DND-41 (cell line): Measurements from ENCODE around the gene TUBA1B.

ENCODE experiments used
- ATAC-seq: fragments of 200-7000 bp; cut with Tn5 transposase; 3 replicates; pipeline ENCODE4 v1.9.1; 2021; ENCODE audit warnings: low read depth; ENCODE audit not compliant: insufficient read depth
- DNase-seq: peaks from one replicate; pipeline ENCODE4 v3.0.0-alpha.2; 2020
- H2AFZ ChIP-seq: 2 replicates; pipeline ENCODE4 v1.6.0; 2012; ENCODE audit warnings: low read depth, low read length
- H3K27ac ChIP-seq: 2 replicates; pipeline ENCODE4 v1.5.1; 2012; ENCODE audit warnings: low read length, inconsistent platforms
- H3K27me3 ChIP-seq: fragments of 200-600 bp; sonication (generic); 2 replicates; pipeline ENCODE4 v1.6.0; 2012; ENCODE audit warnings: low read length, mild to moderate bottlenecking, inconsistent platforms; ENCODE audit not compliant: insufficient read depth, poor library complexity
- H3K36me3 ChIP-seq: 2 replicates; pipeline ENCODE4 v1.5.1; 2012; ENCODE audit warnings: low read length, inconsistent platforms; ENCODE audit not compliant: insufficient read depth
- H3K4me1 ChIP-seq: 2 replicates; pipeline ENCODE4 v1.5.1; 2012; ENCODE audit warnings: mild to moderate bottlenecking, low read length; ENCODE audit not compliant: insufficient read depth
- H3K4me2 ChIP-seq: 2 replicates; pipeline ENCODE4 v1.6.0; 2012; ENCODE audit warnings: mild to moderate bottlenecking, moderate library complexity, low read length, inconsistent platforms; ENCODE audit not compliant: insufficient read depth
- H3K4me3 ChIP-seq, 2 experiments: fragments of 200-600 bp in 1 of 2; shearing (Covaris generic) in 1 of 2; 2 replicates each; pipeline ENCODE4 v1.5.1; 2012 to 2016; ENCODE audit warnings: inconsistent platforms in 2 of 2, low read length in 2 of 2, mild to moderate bottlenecking in 2 of 2, low read depth in 1 of 2, moderate library complexity in 1 of 2
- H3K79me2 ChIP-seq: 2 replicates; pipeline ENCODE4 v1.6.0; 2012; ENCODE audit warnings: low read length, inconsistent platforms; ENCODE audit not compliant: insufficient read depth
- H3K9ac ChIP-seq: 2 replicates; pipeline ENCODE4 v1.6.0; 2012; ENCODE audit warnings: low read depth, mild to moderate bottlenecking, inconsistent platforms, low read length, moderate library complexity
- H3K9me3 ChIP-seq: 2 replicates; pipeline ENCODE4 v1.5.1; 2012; ENCODE audit warnings: low read length, moderate library complexity, mild to moderate bottlenecking, inconsistent platforms; ENCODE audit not compliant: insufficient read depth, severe bottlenecking
- H4K20me1 ChIP-seq: 2 replicates; pipeline ENCODE4 v1.6.0; 2012; ENCODE audit warnings: low read length; ENCODE audit not compliant: insufficient read depth
- CTCF ChIP-seq: IDR thresholded peaks from 2 replicates; pipeline ENCODE4 v1.5.1; 2012; ENCODE audit warnings: borderline replicate concordance, low read length, moderate library complexity, mild to moderate bottlenecking; ENCODE audit not compliant: poor library complexity, severe bottlenecking; ENCODE audit errors: extremely low read depth
- EZH2 ChIP-seq: IDR thresholded peaks from 3 replicates; pipeline ENCODE4 v1.6.1; 2012; ENCODE audit warnings: borderline replicate concordance, low read depth, mild to moderate bottlenecking, moderate library complexity, low read length, inconsistent platforms; ENCODE audit not compliant: severe bottlenecking

TUBA1B gene

GRCh38 chr12:49098035-49098451, 33.2 kb downstream of the TUBA1B start:
- Histone ChIP-seq H3K27ac (no peak overlapping the region), H3K9me3 (no peaks in the 10 kb centered on the region), H3K9ac (no peak overlapping the region), H3K4me3 (no peak overlapping the region), H3K4me1 (no peaks in the 10 kb centered on the region), H2AFZ (no peak overlapping the region), H4K20me1 (peaks cover 6% of the 10 kb centered on the region; the same call in 1 of the 2 replicates), H3K79me2 (no peaks in the 10 kb centered on the region), H3K4me2 (no peak overlapping the region), H3K27me3 (no peaks in the 10 kb centered on the region), H3K36me3 (peaks cover 55% of the 10 kb centered on the region)
- TF ChIP-seq CTCF (peak; percentile 91), EZH2 (no peak)
- DNase-seq (peak; percentile 72), ATAC-seq (peak; percentile 81)

- H3K4me1 ChIP-seq = peaks cover 3% of the 10 kb centered on the region
- ATAC-seq (no peak), DNase-seq (no peak)
- H3K9me3 ChIP-seq = no peaks in the 10 kb centered on the region
- H2AFZ ChIP-seq = no peak overlapping the region
- H4K20me1 ChIP-seq = peaks cover under 1% of the 10 kb centered on the region; the same call in 1 of the 2 replicates
- no peak for TF ChIP-seq EZH2
- no peak for TF ChIP-seq CTCF
- H3K27me3 ChIP-seq = peaks cover 5% of the 10 kb centered on the region
- no peaks in the 10 kb centered on the region for H3K79me2 ChIP-seq
- H3K4me3 ChIP-seq = no peak overlapping the region
- H3K9ac ChIP-seq = no peak overlapping the region
- H3K4me2 ChIP-seq = no peak overlapping the region
- H3K27ac ChIP-seq = no peak overlapping the region
- peaks cover 48% of the 10 kb centered on the region for H3K36me3 ChIP-seq
These were observed 33.8 kb downstream of the TUBA1B start for GRCh38 chr12:49097381-49097780.

- Histone ChIP-seq H3K4me1 (peaks cover 16% of the 10 kb centered on the region), H3K4me2 (no peak overlapping the region), H3K27me3 (peaks cover 29% of the 10 kb centered on the region), H3K9ac (no peak overlapping the region), H3K27ac (no peak overlapping the region), H3K9me3 (no peaks in the 10 kb centered on the region), H4K20me1 (no peaks in the 10 kb centered on the region; the same call in 1 of the 2 replicates), H3K79me2 (no peaks in the 10 kb centered on the region), H3K36me3 (peaks cover 24% of the 10 kb centered on the region), H3K4me3 (no peak overlapping the region), H2AFZ (no peak overlapping the region)
- ATAC-seq (no peak), DNase-seq (no peak)
- TF ChIP-seq CTCF (no peak), EZH2 (no peak)
These were observed 36.2 kb downstream of the TUBA1B start for GRCh38 chr12:49094975-49095365.
